ENCODE results near the gene DNAH1. TPM values are rescaled to one million over a fixed set of nuclear protein-coding genes. Genes with fewer than 3 reads are reported as not detected.

Gene DNAH1
- total RNA-seq, 2 donors from 2014 or later, result 5.6 to 18.7 TPM

- Histone ChIP-seq H3K9me3 (no peaks in the 10 kb centered on the region), H3K4me3 (no peak overlapping the region), H3K4me1 (replicated peaks) (no peaks in the 10 kb centered on the region), H3K27me3 (replicated peaks; ENCODE audit: insufficient read depth) (no peaks in the 10 kb centered on the region), H3K36me3 (no peaks in the 10 kb centered on the region), H3K27ac (no peak overlapping the region)
- TF ChIP-seq CTCF (IDR thresholded peaks at IDR 0.05) (no peak), POLR2AphosphoS5 (IDR thresholded peaks at IDR 0.05) (no peak), POLR2A (IDR thresholded peaks at IDR 0.05) (no peak)
- intact Hi-C loops (cut with DNase I), result no loop called here
- no peak for DNase-seq (ENCODE audit: low spot score)
- WGBS, result 94% methylated on average over 4 of the region's 4 CpGs
Observed at GRCh38 chr3:52356126-52356525, 40.0 kb downstream of the DNAH1 start.

GRCh38 chr3:52357151-52358080, 41.3 kb downstream of the DNAH1 start:
- no peaks in the 10 kb centered on the region for H3K9me3 ChIP-seq

GRCh38 chr3:52358362-52358940, 42.3 kb downstream of the DNAH1 start:
- TF ChIP-seq POLR2AphosphoS5 (IDR thresholded peaks at IDR 0.05) (no peak), POLR2A (IDR thresholded peaks at IDR 0.05) (no peak), CTCF (IDR thresholded peaks at IDR 0.05) (no peak)
- H3K4me3 ChIP-seq, result no peak overlapping the region
- H3K36me3 ChIP-seq, result peaks cover 0 to 5% of the 10 kb centered on the region in 2 donors
- intact Hi-C loops (cut with DNase I), result no loop called here
- no peak overlapping the region for H3K27ac ChIP-seq
- no peak for DNase-seq (ENCODE audit: low spot score)
- H3K4me1 ChIP-seq (replicated peaks), result no peaks in the 10 kb centered on the region
- WGBS, result 88% methylated on average over 18 of the region's 18 CpGs
- no peaks in the 10 kb centered on the region for H3K9me3 ChIP-seq
- H3K27me3 ChIP-seq (replicated peaks; ENCODE audit: insufficient read depth), result no peaks in the 10 kb centered on the region

More at GRCh38 chr3:52357151-52358080, 41.3 kb downstream of the DNAH1 start:
- no peak for TF ChIP-seq POLR2A (IDR thresholded peaks at IDR 0.05)
- intact Hi-C loops (cut with DNase I), result no loop called here
- no peak overlapping the region for H3K4me3 ChIP-seq
- DNase-seq (ENCODE audit: low spot score), result no peak
- 93% methylated on average over 27 of the region's 27 CpGs for WGBS
- no peaks in the 10 kb centered on the region for H3K36me3 ChIP-seq
- no peaks in the 10 kb centered on the region for H3K27me3 ChIP-seq (replicated peaks; ENCODE audit: insufficient read depth)
- no peaks in the 10 kb centered on the region for H3K4me1 ChIP-seq (replicated peaks)
- H3K27ac ChIP-seq, result no peak overlapping the region

- WGBS, result 82% methylated on average over 10 of the region's 12 CpGs
- no peak for DNase-seq (ENCODE audit: low spot score)
- peaks cover 0 to 5% of the 10 kb centered on the region in 2 donors for H3K36me3 ChIP-seq
- no peaks in the 10 kb centered on the region for H3K9me3 ChIP-seq
- intact Hi-C loops (cut with DNase I), result no loop called here
- H3K4me3 ChIP-seq, result no peak overlapping the region
- H3K27ac ChIP-seq, result no peak overlapping the region
- no peaks in the 10 kb centered on the region for H3K4me1 ChIP-seq (replicated peaks)
- TF ChIP-seq POLR2A (IDR thresholded peaks at IDR 0.05), result no peak
- no peak for TF ChIP-seq CTCF (IDR thresholded peaks at IDR 0.05)
- TF ChIP-seq POLR2AphosphoS5 (IDR thresholded peaks at IDR 0.05), result no peak
- no peaks in the 10 kb centered on the region for H3K27me3 ChIP-seq (replicated peaks; ENCODE audit: insufficient read depth)
Observed at GRCh38 chr3:52359116-52359855, 43.2 kb downstream of the DNAH1 start.

GRCh38 chr3:52361011-52361410, 44.9 kb downstream of the DNAH1 start:
- WGBS, result 83% methylated on average over 9 of the region's 9 CpGs
- H3K4me3 ChIP-seq, result no peak overlapping the region
- H3K36me3 ChIP-seq, result peaks cover 0 to 5% of the 10 kb centered on the region in 2 donors

More at GRCh38 chr3:52361011-52361410, 44.9 kb downstream of the DNAH1 start:
- intact Hi-C loops (cut with DNase I), result no loop called here
- H3K27ac ChIP-seq, result no peak overlapping the region
- TF ChIP-seq POLR2AphosphoS5 (IDR thresholded peaks at IDR 0.05), result no peak
- TF ChIP-seq CTCF (IDR thresholded peaks at IDR 0.05), result no peak
- TF ChIP-seq POLR2A (IDR thresholded peaks at IDR 0.05), result no peak
- DNase-seq (ENCODE audit: low spot score), result no peak
- no peaks in the 10 kb centered on the region for H3K27me3 ChIP-seq (replicated peaks; ENCODE audit: insufficient read depth)
- H3K4me1 ChIP-seq (replicated peaks), result no peaks in the 10 kb centered on the region
- H3K9me3 ChIP-seq, result no peaks in the 10 kb centered on the region
